Fibroblast of lung (primary cell): Measurements from ENCODE around the gene CMYA5.

Source experiments
- EZH2 ChIP-seq: IDR thresholded peaks from 2 replicates; pipeline ENCODE4 v1.5.1; 2012; ENCODE audit warnings: low read length, control low read depth, mild to moderate bottlenecking; ENCODE audit errors: missing control alignments
- TF ChIP-seq, protein P1 (sequence below), 2 donors: IDR thresholded peaks in 1 of 2; conservative IDR thresholded peaks in 1 of 2; 1 replicate in 1 of 2; 2 replicates in 1 of 2; pipeline ENCODE4 v1.5.1; 2011 to 2012; ENCODE audit warnings: low read length in 2 of 2, control low read depth in 1 of 2, inconsistent platforms in 1 of 2, low read depth in 1 of 2, mild to moderate bottlenecking in 1 of 2

DNA sequence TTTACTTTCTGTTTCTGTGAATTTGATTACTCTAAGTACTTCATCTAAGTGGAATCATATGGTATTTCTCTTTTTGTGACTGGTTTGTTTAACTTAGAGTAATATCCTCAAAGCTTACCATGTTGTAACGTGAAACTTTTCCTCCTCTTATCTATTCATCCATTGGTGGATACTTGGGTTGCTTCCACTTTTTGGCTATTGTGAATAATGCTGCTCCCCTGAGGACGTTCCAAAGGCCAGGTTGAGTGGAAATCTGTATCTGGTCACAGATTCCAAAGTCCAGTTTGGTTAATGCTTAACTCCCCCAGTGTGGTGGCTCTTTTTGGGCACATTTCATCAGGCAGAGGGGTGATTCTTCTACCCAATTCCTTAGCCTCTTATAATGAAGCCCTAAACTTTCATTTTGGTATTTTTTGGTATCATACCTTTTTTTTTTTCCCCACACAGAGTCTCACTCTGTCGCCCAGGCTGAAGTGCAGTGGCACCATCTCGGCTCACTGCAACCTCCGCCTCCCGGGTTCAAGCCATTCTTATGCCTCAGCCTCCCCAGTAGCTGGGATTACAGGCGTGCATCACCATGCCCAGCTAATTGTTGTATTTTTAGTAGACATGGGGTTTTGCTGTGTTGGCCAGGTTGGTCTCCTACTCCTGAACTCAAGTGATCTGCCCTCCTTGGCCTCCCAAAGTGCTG is 65.4 kb downstream of the CMYA5 start:
- TF ChIP-seq, protein P1, sequence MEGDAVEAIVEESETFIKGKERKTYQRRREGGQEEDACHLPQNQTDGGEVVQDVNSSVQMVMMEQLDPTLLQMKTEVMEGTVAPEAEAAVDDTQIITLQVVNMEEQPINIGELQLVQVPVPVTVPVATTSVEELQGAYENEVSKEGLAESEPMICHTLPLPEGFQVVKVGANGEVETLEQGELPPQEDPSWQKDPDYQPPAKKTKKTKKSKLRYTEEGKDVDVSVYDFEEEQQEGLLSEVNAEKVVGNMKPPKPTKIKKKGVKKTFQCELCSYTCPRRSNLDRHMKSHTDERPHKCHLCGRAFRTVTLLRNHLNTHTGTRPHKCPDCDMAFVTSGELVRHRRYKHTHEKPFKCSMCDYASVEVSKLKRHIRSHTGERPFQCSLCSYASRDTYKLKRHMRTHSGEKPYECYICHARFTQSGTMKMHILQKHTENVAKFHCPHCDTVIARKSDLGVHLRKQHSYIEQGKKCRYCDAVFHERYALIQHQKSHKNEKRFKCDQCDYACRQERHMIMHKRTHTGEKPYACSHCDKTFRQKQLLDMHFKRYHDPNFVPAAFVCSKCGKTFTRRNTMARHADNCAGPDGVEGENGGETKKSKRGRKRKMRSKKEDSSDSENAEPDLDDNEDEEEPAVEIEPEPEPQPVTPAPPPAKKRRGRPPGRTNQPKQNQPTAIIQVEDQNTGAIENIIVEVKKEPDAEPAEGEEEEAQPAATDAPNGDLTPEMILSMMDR (conservative IDR thresholded peaks at IDR 0.05 in 1 of 2, IDR thresholded peaks at IDR 0.05 in 1 of 2; ENCODE audit: low read depth in 1 of 2, low read length in 2 of 2) = no peak
- TF ChIP-seq EZH2 = no peak
